Thyroid gland (tissue), 4 donors: ENCODE data around the gene SCUBE3.

Experiments used
- CTCF ChIP-seq, 6 experiments: fragments of 200-600 bp in 3 of 6; fragments of 450-650 bp in 3 of 6; sonication (generic) in 3 of 6; IDR thresholded peaks; one replicate each; pipeline ENCODE4 v1.5.1; 2016 to 2019; ENCODE audit warnings: antibody characterized with exemption in 6 of 6, mild to moderate bottlenecking in 2 of 6, inconsistent platforms in 1 of 6, moderate library complexity in 1 of 6
- POLR2A ChIP-seq, 2 donors: fragments of 450-650 bp; IDR thresholded peaks; one replicate each; pipeline ENCODE4 v1.6.1; 2017; ENCODE audit warnings: antibody characterized with exemption in 2 of 2, mild to moderate bottlenecking in 2 of 2, moderate library complexity in 1 of 2

GRCh38 chr6:35248300-35248699, 34.5 kb downstream of the SCUBE3 start:
- TF ChIP-seq CTCF (IDR thresholded peaks at IDR 0.05) (no peak), POLR2A (IDR thresholded peaks at IDR 0.05) (no peak)
